Adrenal gland (tissue), 5 donors: Measurements from ENCODE around the gene KCNRG.

Source experiments
- POLR2A ChIP-seq, 2 donors: fragments of 450-650 bp; IDR thresholded peaks; one replicate each; pipeline ENCODE4 v1.6.1; 2017; ENCODE audit warnings: antibody characterized with exemption in 2 of 2, mild to moderate bottlenecking in 2 of 2, moderate library complexity in 1 of 2
- TF ChIP-seq, protein P1 (sequence below), 6 experiments: fragments of 450-650 bp in 4 of 6; fragments of 200-600 bp in 2 of 6; sonication (generic) in 1 of 6; IDR thresholded peaks; 1 replicate in 5 of 6; 2 replicates in 1 of 6; pipeline versions ENCODE4 v1.5.1 to v1.8.0; 2016 to 2021; ENCODE audit warnings: antibody characterized with exemption in 6 of 6, mild to moderate bottlenecking in 2 of 6, moderate library complexity in 1 of 6
- donor health status: DM: no; HTN: no; CAD: no.

DNA sequence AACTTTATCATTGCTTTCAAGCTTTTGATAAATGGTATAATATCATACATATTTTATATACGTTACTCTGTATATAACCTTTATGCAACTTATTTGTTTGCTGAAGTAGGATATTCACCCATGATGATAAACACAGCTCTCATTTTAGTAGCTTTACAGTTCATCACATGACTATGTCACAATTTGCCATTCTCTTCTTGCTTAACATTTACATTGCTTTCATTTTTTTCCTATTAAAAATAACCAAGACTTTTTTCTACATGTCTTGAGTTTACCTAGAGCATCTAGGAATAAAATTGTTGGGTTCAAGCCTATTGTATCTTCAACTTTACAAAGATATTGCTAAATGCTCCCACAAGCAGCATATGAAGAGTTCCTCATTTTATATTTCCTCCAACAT lies 54.0 kb downstream of the KCNRG start:
- no peak for TF ChIP-seq POLR2A (IDR thresholded peaks at IDR 0.05)
- TF ChIP-seq, protein P1, sequence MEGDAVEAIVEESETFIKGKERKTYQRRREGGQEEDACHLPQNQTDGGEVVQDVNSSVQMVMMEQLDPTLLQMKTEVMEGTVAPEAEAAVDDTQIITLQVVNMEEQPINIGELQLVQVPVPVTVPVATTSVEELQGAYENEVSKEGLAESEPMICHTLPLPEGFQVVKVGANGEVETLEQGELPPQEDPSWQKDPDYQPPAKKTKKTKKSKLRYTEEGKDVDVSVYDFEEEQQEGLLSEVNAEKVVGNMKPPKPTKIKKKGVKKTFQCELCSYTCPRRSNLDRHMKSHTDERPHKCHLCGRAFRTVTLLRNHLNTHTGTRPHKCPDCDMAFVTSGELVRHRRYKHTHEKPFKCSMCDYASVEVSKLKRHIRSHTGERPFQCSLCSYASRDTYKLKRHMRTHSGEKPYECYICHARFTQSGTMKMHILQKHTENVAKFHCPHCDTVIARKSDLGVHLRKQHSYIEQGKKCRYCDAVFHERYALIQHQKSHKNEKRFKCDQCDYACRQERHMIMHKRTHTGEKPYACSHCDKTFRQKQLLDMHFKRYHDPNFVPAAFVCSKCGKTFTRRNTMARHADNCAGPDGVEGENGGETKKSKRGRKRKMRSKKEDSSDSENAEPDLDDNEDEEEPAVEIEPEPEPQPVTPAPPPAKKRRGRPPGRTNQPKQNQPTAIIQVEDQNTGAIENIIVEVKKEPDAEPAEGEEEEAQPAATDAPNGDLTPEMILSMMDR (IDR thresholded peaks at IDR 0.05) = no peak
